SK-N-SH treated with all-trans-retinoic acid at 6 μM for 48 hours (cell line): ENCODE measurements around the gene MPC1.
"Not testable (repeated sequence)": the region's sequence is repeated elsewhere in the genome, so short reads cannot be mapped to it uniquely, and the experiment has no call there.

ENCODE experiments used
- ATAC-seq: fragments of 200-7000 bp; cut with Tn5 transposase; 3 replicates; pipeline ENCODE4 v1.9.1; 2020; ENCODE audit warnings: mild to moderate bottlenecking, moderate library complexity
- ARNTL ChIP-seq: fragments of 450-650 bp; formaldehyde crosslinking; IDR thresholded peaks from 2 replicates; pipeline ENCODE4 v1.5.0; 2020; ENCODE audit warnings: low read depth, mild to moderate bottlenecking, moderate library complexity, borderline replicate concordance
- BACH2 ChIP-seq: fragments of 250-450 bp; sonication (Bioruptor Pico); IDR thresholded peaks from 2 replicates; pipeline ENCODE4 v1.9.0; 2021; ENCODE audit warnings: mild to moderate bottlenecking, borderline replicate concordance
- CSDC2 ChIP-seq: fragments of 250-450 bp; sonication (Bioruptor Pico); IDR thresholded peaks from 2 replicates; pipeline ENCODE4 v1.5.0; 2020; ENCODE audit warnings: mild to moderate bottlenecking, moderate library complexity
- ESRRG ChIP-seq: fragments of 250-450 bp; sonication (Bioruptor Pico); IDR thresholded peaks from 2 replicates; pipeline ENCODE4 v1.6.1; 2021; ENCODE audit warnings: mild to moderate bottlenecking
- GLIS3 ChIP-seq: fragments of 250-450 bp; sonication (Bioruptor Pico); IDR thresholded peaks from 2 replicates; pipeline ENCODE4 v1.5.0; 2020; ENCODE audit warnings: mild to moderate bottlenecking, moderate library complexity
- ISL1 ChIP-seq: fragments of 250-450 bp; sonication (Bioruptor Pico); IDR thresholded peaks from 2 replicates; pipeline ENCODE4 v2.1.2; 2022; ENCODE audit warnings: mild to moderate bottlenecking, moderate library complexity
- PPARA ChIP-seq: fragments of 250-450 bp; sonication (Bioruptor Pico); IDR thresholded peaks from 2 replicates; pipeline ENCODE4 v1.5.0; 2020; ENCODE audit warnings: mild to moderate bottlenecking, borderline replicate concordance
- RARB ChIP-seq: fragments of 250-450 bp; sonication (Bioruptor Pico); IDR thresholded peaks from 2 replicates; pipeline ENCODE4 v1.8.0; 2021; ENCODE audit warnings: mild to moderate bottlenecking, moderate library complexity
- SNAI2 ChIP-seq: fragments of 250-450 bp; sonication (Bioruptor Pico); IDR thresholded peaks from 2 replicates; pipeline ENCODE4 v1.5.0; 2020; ENCODE audit warnings: mild to moderate bottlenecking, moderate library complexity
- TOX ChIP-seq: fragments of 250-450 bp; sonication (Bioruptor Pico); IDR thresholded peaks from 2 replicates; pipeline ENCODE4 v1.8.0; 2021; ENCODE audit warnings: mild to moderate bottlenecking, moderate library complexity, borderline replicate concordance
- ZC3H10 ChIP-seq: fragments of 250-450 bp; sonication (Bioruptor Pico); IDR thresholded peaks from 2 replicates; pipeline ENCODE4 v1.5.1; 2021; ENCODE audit warnings: mild to moderate bottlenecking, moderate library complexity
- ZFP3 ChIP-seq: fragments of 250-450 bp; sonication (Bioruptor Pico); IDR thresholded peaks from 2 replicates; pipeline ENCODE4 v1.5.0; 2020; ENCODE audit warnings: mild to moderate bottlenecking, moderate library complexity
- ZFP30 ChIP-seq: fragments of 450-650 bp; formaldehyde crosslinking; IDR thresholded peaks from 2 replicates; pipeline ENCODE4 v1.5.0; 2022; ENCODE audit warnings: mild to moderate bottlenecking, moderate library complexity
- ZNF565 ChIP-seq: fragments of 450-650 bp; formaldehyde crosslinking; conservative IDR thresholded peaks from 2 replicates; pipeline ENCODE4 v1.5.0; 2020; ENCODE audit warnings: low read depth, mild to moderate bottlenecking, moderate library complexity
- ZNF70 ChIP-seq: fragments of 450-650 bp; formaldehyde crosslinking; IDR thresholded peaks from 2 replicates; pipeline ENCODE4 v1.5.0; 2020; ENCODE audit warnings: mild to moderate bottlenecking, moderate library complexity
- TF ChIP-seq, protein P1 (sequence below): fragments of 250-450 bp; sonication (Bioruptor Pico); IDR thresholded peaks from 2 replicates; pipeline ENCODE4 v1.5.1; 2021; ENCODE audit warnings: mild to moderate bottlenecking, moderate library complexity
- TF ChIP-seq, protein P2 (sequence below): fragments of 250-450 bp; sonication (Bioruptor Pico); IDR thresholded peaks from 2 replicates; pipeline ENCODE4 v1.5.0; 2020; ENCODE audit warnings: mild to moderate bottlenecking, moderate library complexity
- TF ChIP-seq, protein P3 (sequence below): fragments of 250-450 bp; sonication (Bioruptor Pico); IDR thresholded peaks from 2 replicates; pipeline ENCODE4 v1.8.0; 2021; ENCODE audit warnings: low read depth, mild to moderate bottlenecking, moderate library complexity, borderline replicate concordance
- TF ChIP-seq, protein P4 (sequence below): fragments of 250-450 bp; sonication (Bioruptor Pico); IDR thresholded peaks from 2 replicates; pipeline ENCODE4 v1.5.1; 2020; ENCODE audit warnings: low read depth, mild to moderate bottlenecking, moderate library complexity
- TF ChIP-seq, protein P5 (sequence below): fragments of 250-450 bp; sonication (Bioruptor Pico); IDR thresholded peaks from 2 replicates; pipeline ENCODE4 v1.8.0; 2020; ENCODE audit warnings: mild to moderate bottlenecking, moderate library complexity, borderline replicate concordance

The MPC1 gene

DNA sequence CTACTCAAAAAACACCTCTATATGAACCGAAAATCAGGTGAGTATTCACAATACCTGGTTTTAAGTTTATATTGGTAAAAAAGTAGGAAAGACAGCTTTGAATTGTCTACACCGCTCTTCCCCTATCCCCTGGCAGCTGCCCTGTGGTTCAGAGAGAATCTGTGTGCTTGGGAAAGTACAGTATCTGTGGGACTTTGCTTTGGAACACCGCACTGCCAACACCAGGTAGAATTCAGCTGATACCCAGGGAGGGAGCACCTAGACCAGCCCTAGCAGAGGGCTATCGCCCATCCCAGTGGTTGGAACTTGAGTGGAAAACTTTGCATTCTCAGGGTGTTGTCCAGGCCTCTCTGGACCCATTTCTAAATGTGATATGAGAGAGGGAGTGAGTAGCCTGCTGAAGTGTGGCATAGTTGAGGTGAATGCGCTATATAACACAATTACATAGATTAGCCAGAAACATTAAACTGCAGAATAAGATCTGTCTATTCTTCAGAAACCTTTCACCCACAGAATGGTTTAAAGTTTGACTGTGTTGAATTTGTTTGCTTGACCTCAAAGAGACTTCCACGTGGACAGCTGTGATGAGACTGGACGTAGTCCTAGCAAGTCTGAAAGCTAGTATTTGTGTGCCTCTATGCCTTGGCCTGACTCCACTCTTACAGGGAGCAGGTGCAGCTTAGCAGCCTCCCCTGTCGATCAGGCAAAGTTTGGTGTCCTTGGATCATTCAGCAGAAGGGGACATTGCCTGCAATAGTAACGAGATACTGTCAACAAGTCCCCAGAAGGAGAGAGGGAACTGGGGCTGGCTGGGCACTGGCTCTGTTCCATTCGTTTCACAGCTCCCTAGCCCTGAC is 11.5 kb upstream of the MPC1 start:
- no peak for ATAC-seq
- TF ChIP-seq ZFP3 (CRISPR knock-in tag): no peak
- TF ChIP-seq, protein P1, sequence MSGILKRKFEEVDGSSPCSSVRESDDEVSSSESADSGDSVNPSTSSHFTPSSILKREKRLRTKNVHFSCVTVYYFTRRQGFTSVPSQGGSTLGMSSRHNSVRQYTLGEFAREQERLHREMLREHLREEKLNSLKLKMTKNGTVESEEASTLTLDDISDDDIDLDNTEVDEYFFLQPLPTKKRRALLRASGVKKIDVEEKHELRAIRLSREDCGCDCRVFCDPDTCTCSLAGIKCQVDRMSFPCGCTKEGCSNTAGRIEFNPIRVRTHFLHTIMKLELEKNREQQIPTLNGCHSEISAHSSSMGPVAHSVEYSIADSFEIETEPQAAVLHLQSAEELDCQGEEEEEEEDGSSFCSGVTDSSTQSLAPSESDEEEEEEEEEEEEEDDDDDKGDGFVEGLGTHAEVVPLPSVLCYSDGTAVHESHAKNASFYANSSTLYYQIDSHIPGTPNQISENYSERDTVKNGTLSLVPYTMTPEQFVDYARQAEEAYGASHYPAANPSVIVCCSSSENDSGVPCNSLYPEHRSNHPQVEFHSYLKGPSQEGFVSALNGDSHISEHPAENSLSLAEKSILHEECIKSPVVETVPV: no peak
- no peak for TF ChIP-seq ZC3H10 (CRISPR knock-in tag)
- no peak for TF ChIP-seq SNAI2 (CRISPR knock-in tag)
- TF ChIP-seq ZNF565: no peak
- TF ChIP-seq ISL1 (CRISPR knock-in tag): no peak
- TF ChIP-seq, protein P2, sequence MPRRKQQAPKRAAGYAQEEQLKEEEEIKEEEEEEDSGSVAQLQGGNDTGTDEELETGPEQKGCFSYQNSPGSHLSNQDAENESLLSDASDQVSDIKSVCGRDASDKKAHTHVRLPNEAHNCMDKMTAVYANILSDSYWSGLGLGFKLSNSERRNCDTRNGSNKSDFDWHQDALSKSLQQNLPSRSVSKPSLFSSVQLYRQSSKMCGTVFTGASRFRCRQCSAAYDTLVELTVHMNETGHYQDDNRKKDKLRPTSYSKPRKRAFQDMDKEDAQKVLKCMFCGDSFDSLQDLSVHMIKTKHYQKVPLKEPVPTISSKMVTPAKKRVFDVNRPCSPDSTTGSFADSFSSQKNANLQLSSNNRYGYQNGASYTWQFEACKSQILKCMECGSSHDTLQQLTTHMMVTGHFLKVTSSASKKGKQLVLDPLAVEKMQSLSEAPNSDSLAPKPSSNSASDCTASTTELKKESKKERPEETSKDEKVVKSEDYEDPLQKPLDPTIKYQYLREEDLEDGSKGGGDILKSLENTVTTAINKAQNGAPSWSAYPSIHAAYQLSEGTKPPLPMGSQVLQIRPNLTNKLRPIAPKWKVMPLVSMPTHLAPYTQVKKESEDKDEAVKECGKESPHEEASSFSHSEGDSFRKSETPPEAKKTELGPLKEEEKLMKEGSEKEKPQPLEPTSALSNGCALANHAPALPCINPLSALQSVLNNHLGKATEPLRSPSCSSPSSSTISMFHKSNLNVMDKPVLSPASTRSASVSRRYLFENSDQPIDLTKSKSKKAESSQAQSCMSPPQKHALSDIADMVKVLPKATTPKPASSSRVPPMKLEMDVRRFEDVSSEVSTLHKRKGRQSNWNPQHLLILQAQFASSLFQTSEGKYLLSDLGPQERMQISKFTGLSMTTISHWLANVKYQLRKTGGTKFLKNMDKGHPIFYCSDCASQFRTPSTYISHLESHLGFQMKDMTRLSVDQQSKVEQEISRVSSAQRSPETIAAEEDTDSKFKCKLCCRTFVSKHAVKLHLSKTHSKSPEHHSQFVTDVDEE (CRISPR knock-in tag): no peak
- no peak for TF ChIP-seq GLIS3
- no peak for TF ChIP-seq BACH2
- no peak for TF ChIP-seq ESRRG (CRISPR knock-in tag)
- TF ChIP-seq, protein P3, sequence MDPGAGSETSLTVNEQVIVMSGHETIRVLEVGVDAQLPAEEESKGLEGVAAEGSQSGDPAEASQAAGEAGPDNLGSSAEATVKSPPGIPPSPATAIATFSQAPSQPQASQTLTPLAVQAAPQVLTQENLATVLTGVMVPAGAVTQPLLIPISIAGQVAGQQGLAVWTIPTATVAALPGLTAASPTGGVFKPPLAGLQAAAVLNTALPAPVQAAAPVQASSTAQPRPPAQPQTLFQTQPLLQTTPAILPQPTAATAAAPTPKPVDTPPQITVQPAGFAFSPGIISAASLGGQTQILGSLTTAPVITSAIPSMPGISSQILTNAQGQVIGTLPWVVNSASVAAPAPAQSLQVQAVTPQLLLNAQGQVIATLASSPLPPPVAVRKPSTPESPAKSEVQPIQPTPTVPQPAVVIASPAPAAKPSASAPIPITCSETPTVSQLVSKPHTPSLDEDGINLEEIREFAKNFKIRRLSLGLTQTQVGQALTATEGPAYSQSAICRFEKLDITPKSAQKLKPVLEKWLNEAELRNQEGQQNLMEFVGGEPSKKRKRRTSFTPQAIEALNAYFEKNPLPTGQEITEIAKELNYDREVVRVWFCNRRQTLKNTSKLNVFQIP (CRISPR knock-in tag): no peak
- no peak for TF ChIP-seq CSDC2 (CRISPR knock-in tag)
- no peak for TF ChIP-seq ZNF70 (CRISPR knock-in tag)
- TF ChIP-seq PPARA (CRISPR knock-in tag): no peak
- TF ChIP-seq, protein P4, sequence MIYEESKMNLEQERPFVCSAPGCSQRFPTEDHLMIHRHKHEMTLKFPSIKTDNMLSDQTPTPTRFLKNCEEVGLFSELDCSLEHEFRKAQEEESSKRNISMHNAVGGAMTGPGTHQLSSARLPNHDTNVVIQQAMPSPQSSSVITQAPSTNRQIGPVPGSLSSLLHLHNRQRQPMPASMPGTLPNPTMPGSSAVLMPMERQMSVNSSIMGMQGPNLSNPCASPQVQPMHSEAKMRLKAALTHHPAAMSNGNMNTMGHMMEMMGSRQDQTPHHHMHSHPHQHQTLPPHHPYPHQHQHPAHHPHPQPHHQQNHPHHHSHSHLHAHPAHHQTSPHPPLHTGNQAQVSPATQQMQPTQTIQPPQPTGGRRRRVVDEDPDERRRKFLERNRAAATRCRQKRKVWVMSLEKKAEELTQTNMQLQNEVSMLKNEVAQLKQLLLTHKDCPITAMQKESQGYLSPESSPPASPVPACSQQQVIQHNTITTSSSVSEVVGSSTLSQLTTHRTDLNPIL: no peak
- no peak for TF ChIP-seq TOX
- TF ChIP-seq ZFP30 (CRISPR knock-in tag): no peak
- no peak for TF ChIP-seq RARB (CRISPR knock-in tag)

DNA sequence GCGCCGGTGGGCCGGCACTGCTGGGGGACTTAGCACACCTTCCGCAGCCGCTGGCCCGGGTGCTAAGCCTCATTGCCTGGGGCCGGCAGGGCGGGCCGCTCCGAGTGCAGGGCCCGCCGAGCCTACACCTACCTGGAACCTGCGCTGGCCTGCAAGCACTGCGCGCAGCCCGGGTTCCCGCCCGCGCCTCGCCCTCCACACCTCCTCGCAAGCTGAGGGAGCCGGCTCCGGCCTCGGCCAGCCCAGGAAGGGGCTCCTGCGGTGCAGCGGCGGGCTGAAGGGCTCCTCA is 10.7 kb upstream of the MPC1 start:
- ATAC-seq: no peak
- TF ChIP-seq, protein P5, sequence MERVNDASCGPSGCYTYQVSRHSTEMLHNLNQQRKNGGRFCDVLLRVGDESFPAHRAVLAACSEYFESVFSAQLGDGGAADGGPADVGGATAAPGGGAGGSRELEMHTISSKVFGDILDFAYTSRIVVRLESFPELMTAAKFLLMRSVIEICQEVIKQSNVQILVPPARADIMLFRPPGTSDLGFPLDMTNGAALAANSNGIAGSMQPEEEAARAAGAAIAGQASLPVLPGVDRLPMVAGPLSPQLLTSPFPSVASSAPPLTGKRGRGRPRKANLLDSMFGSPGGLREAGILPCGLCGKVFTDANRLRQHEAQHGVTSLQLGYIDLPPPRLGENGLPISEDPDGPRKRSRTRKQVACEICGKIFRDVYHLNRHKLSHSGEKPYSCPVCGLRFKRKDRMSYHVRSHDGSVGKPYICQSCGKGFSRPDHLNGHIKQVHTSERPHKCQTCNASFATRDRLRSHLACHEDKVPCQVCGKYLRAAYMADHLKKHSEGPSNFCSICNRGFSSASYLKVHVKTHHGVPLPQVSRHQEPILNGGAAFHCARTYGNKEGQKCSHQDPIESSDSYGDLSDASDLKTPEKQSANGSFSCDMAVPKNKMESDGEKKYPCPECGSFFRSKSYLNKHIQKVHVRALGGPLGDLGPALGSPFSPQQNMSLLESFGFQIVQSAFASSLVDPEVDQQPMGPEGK (CRISPR knock-in tag): no peak
- TF ChIP-seq CSDC2 (CRISPR knock-in tag): no peak
- no peak for TF ChIP-seq TOX
- TF ChIP-seq RARB (CRISPR knock-in tag): no peak
- TF ChIP-seq ZNF565: no peak
- TF ChIP-seq ARNTL: no peak
- no peak for TF ChIP-seq BACH2
- TF ChIP-seq, protein P1: no peak
- TF ChIP-seq GLIS3: no peak
- TF ChIP-seq ZC3H10 (CRISPR knock-in tag): no peak
- no peak for TF ChIP-seq SNAI2 (CRISPR knock-in tag)

DNA sequence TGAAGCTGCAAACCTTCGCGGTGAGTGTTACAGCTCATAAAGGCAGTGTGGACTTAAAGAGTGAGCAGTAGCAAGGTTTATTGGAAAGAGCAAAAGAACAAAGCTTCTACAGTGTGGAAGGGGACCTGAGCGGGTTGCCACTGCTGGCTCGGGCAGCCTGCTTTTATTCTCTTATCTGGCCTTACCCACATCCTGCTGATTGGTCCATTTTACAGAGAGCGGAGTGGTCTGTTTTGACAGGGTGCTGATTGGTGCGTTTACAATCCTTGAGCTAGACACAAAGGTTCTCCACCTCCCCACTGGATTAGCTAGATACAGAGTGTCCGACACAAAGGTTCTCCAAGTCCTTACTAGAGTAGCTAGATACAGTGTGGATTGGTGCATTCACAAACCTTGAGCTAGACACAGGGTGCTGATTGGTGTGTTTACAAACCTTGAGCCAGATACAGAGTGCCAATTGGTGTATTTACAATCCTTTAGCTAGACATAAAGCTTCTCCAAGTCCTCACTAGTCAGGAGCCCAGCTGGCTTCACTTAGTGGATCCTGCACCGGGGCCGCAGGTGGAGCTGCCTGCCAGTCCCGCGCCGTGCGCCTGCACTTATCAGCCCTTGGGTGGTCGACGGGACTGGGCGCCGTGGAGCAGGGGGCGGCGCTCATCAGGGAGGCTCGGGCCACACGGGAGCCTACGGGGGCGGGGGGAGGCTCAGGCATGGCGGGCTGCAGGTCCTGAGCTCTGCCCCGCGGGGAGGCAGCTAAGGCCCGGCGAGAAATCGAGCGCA is 10.2 kb upstream of the MPC1 start:
- not testable (repeated sequence) for ATAC-seq
